ENCODE measurements around the gene SAT1. TPM values are rescaled to one million over a fixed set of nuclear protein-coding genes. Genes with fewer than 3 reads are reported as not detected.

Gene SAT1
- total and polyA plus RNA-seq, 2 experiments from 2014 or later: 168 to 245 TPM

GRCh38 chrX:23776363-23776762 is 6.6 kb upstream of the SAT1 start:
- H3K9me3 ChIP-seq (ENCODE audit: low read depth): no peaks in the 10 kb centered on the region
- TF ChIP-seq EZH2phosphoT487 (IDR thresholded peaks at IDR 0.05; ENCODE audit: insufficient read depth, low read depth) (no peak), EZH2 (IDR thresholded peaks at IDR 0.05; ENCODE audit: insufficient read depth, poor library complexity, severe bottlenecking) (no peak)
- H3F3A ChIP-seq (ENCODE audit: insufficient read depth): no peaks in the 10 kb centered on the region
- in situ Hi-C loops (cut with MboI): no loop called here
- H3K4me3 ChIP-seq: no peak overlapping the region
- H3K4me2 ChIP-seq (ENCODE audit: unreplicated experiment): no peak overlapping the region
- no peaks in the 10 kb centered on the region for H3K9me2 ChIP-seq (ENCODE audit: insufficient read depth)
- no peaks in the 10 kb centered on the region for H4K20me1 ChIP-seq (ENCODE audit: insufficient read depth)
- no peaks in the 10 kb centered on the region for H3K36me3 ChIP-seq (ENCODE audit: low read depth)
- H3K27me3 ChIP-seq (replicated peaks; ENCODE audit: insufficient read depth): no peaks in the 10 kb centered on the region
- DNase-seq: no peak
- H3K27ac ChIP-seq: no peak overlapping the region
- 91 to 94% methylated on average over 3 of the region's 3 CpGs for WGBS, 2 experiments (ENCODE audit: low coverage in 1 of 2, low lambda C conversion rate in 2 of 2, missing lambda C conversion rate in 2 of 2)
- no peak overlapping the region for H2AFZ ChIP-seq
- peaks cover 8% of the 10 kb centered on the region; the same call in 1 of the 2 replicates for H3K4me1 ChIP-seq (ENCODE audit: insufficient read depth)
- no peaks in the 10 kb centered on the region for H3K79me2 ChIP-seq (ENCODE audit: insufficient read depth)
- H3K9ac ChIP-seq: no peak overlapping the region

GRCh38 chrX:23779025-23779424 is 3.9 kb upstream of the SAT1 start:
- no peak overlapping the region for H2AFZ ChIP-seq
- in situ Hi-C loops (cut with MboI): no loop called here
- WGBS, 2 experiments (ENCODE audit: low coverage in 1 of 2, low lambda C conversion rate in 2 of 2, missing lambda C conversion rate in 2 of 2): 34 to 35% methylated on average over 4 of the region's 4 CpGs

GRCh38 chrX:23782455-23782854 is 518 bp upstream of the SAT1 start:
- Histone ChIP-seq H3K79me2 (ENCODE audit: insufficient read depth) (peaks cover 18% of the 10 kb centered on the region; the same call in 1 of the 2 replicates), H3K4me1 (ENCODE audit: insufficient read depth) (peaks cover 26% of the 10 kb centered on the region), H2AFZ (peak overlapping the region; percentile 71), H3K4me3 (peak overlapping the region; percentile 64), H3K9ac (peak overlapping the region; percentile 100), H3K27me3 (replicated peaks; ENCODE audit: insufficient read depth) (no peaks in the 10 kb centered on the region), H3K27ac (peak overlapping the region; percentile 99), H3K36me3 (ENCODE audit: low read depth) (0 out of 2 replicates have a peak, but pooled peaks cover 14% of the 10 kb centered on the region), H3K4me2 (ENCODE audit: unreplicated experiment) (peak overlapping the region; percentile 81), H3F3A (ENCODE audit: insufficient read depth) (peaks cover 31% of the 10 kb centered on the region), H3K9me2 (ENCODE audit: insufficient read depth) (no peaks in the 10 kb centered on the region), H3K9me3 (ENCODE audit: low read depth) (no peaks in the 10 kb centered on the region), H4K20me1 (ENCODE audit: insufficient read depth) (no peaks in the 10 kb centered on the region)
- DNase-seq: peak; percentile 66
- in situ Hi-C loops (cut with MboI): loop anchor here (10.0 kb wide), 1 partner anchor 122 kb away; the partner anchor contains the start of genes APOO and CXorf58
- WGBS, 2 experiments (ENCODE audit: low coverage in 1 of 2, low lambda C conversion rate in 2 of 2, missing lambda C conversion rate in 2 of 2): 10 to 17% methylated on average over 6 of the region's 6 CpGs
- TF ChIP-seq EZH2 (IDR thresholded peaks at IDR 0.05; ENCODE audit: insufficient read depth, poor library complexity, severe bottlenecking) (no peak), EZH2phosphoT487 (IDR thresholded peaks at IDR 0.05; ENCODE audit: insufficient read depth, low read depth) (no peak)

More at GRCh38 chrX:23779025-23779424, 3.9 kb upstream of the SAT1 start:
- Histone ChIP-seq H3K27me3 (replicated peaks; ENCODE audit: insufficient read depth) (no peaks in the 10 kb centered on the region), H3K4me2 (ENCODE audit: unreplicated experiment) (no peak overlapping the region), H4K20me1 (ENCODE audit: insufficient read depth) (no peaks in the 10 kb centered on the region), H3K9me3 (ENCODE audit: low read depth) (no peaks in the 10 kb centered on the region), H3K9me2 (ENCODE audit: insufficient read depth) (no peaks in the 10 kb centered on the region), H3K9ac (peak overlapping the region; percentile 36; the same call in 1 of the 2 replicates), H3K36me3 (ENCODE audit: low read depth) (no peaks in the 10 kb centered on the region), H3K4me3 (no peak overlapping the region), H3K27ac (peak overlapping the region; percentile 49), H3K79me2 (ENCODE audit: insufficient read depth) (0 out of 2 replicates have a peak, but pooled peaks cover 5% of the 10 kb centered on the region), H3K4me1 (ENCODE audit: insufficient read depth) (peaks cover 18% of the 10 kb centered on the region), H3F3A (ENCODE audit: insufficient read depth) (peaks cover 12% of the 10 kb centered on the region; the same call in 1 of the 2 replicates)
- DNase-seq: peak; percentile 84
- TF ChIP-seq EZH2phosphoT487 (IDR thresholded peaks at IDR 0.05; ENCODE audit: insufficient read depth, low read depth) (no peak), EZH2 (IDR thresholded peaks at IDR 0.05; ENCODE audit: insufficient read depth, poor library complexity, severe bottlenecking) (no peak)

DNA sequence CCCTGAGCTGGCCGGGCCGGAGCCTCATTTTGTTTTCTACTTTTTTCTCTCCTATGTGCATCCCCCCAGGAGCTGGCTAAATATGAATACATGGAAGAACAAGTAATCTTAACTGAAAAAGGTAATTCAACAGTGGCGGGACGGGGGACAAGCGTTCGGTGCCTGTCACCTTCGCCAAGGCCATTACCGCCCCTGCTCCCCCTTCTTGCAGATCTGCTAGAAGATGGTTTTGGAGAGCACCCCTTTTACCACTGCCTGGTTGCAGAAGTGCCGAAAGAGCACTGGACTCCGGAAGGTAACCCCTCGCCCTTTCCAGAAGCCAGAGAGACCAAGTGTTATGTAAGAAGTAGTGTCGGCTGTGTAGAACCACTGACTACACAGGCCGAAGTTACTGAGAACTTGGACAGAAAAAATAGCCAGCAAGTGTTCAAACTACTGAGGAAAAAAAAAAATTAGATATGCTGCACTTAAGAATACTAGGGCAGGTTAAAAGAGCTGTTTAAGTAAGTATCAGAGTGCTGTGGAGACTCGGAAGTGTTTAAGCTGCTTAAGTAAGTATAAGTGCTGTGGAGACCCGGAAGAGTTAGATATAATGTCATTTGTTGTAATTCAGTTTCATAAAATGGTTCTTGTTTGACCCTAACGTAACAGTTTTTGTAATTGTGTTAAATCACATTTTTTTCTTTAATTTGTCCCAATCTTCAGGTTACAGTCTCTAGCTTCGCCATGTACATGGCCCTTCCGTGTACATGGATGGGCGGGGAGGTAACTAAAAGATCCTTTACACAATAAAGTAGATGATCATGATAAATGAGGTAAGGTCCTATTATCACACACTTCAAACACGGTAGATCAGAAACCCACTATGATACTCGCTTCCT is 856 bp downstream of the SAT1 start:
- Histone ChIP-seq H3K9me2 (ENCODE audit: insufficient read depth) (no peaks in the 10 kb centered on the region), H2AFZ (no peak overlapping the region), H3K4me3 (peak overlapping the region; percentile 87), H3K9ac (peak overlapping the region; percentile 100), H3K4me1 (ENCODE audit: insufficient read depth) (peaks cover 26% of the 10 kb centered on the region), H3K27ac (peak overlapping the region; percentile 99), H3F3A (ENCODE audit: insufficient read depth) (peaks cover 31% of the 10 kb centered on the region), H3K27me3 (replicated peaks; ENCODE audit: insufficient read depth) (no peaks in the 10 kb centered on the region), H3K9me3 (ENCODE audit: low read depth) (no peaks in the 10 kb centered on the region), H4K20me1 (ENCODE audit: insufficient read depth) (no peaks in the 10 kb centered on the region), H3K4me2 (ENCODE audit: unreplicated experiment) (peak overlapping the region; percentile 88), H3K79me2 (ENCODE audit: insufficient read depth) (peaks cover 18% of the 10 kb centered on the region; the same call in 1 of the 2 replicates), H3K36me3 (ENCODE audit: low read depth) (0 out of 2 replicates have a peak, but pooled peaks cover 14% of the 10 kb centered on the region)
- DNase-seq: peak; percentile 27
- TF ChIP-seq EZH2phosphoT487 (IDR thresholded peaks at IDR 0.05; ENCODE audit: insufficient read depth, low read depth) (no peak), EZH2 (IDR thresholded peaks at IDR 0.05; ENCODE audit: insufficient read depth, poor library complexity, severe bottlenecking) (no peak)
- in situ Hi-C loops (cut with MboI): loop anchor here (10.0 kb wide), 1 partner anchor 121 kb away; the partner anchor contains the start of genes APOO and CXorf58
- 9 to 10% methylated on average over 18 to 20 of the region's 21 CpGs for WGBS, 2 experiments (ENCODE audit: low coverage in 1 of 2, low lambda C conversion rate in 2 of 2, missing lambda C conversion rate in 2 of 2)
